ENCODE results near the gene TSPAN18. TPM values are rescaled to one million over a fixed set of nuclear protein-coding genes. Genes with fewer than 3 reads are reported as not detected.

TSPAN18 gene
- total and polyA plus RNA-seq, 2 of the 8 experiments (the other 6 are each of a cell fraction or from before 2014, with no cell fraction given): 5.2 to 10.2 TPM

- Histone ChIP-seq H4K8ac (ENCODE audit: extremely low read depth, insufficient read depth, low read length) (no peak overlapping the region), H3K18ac (ENCODE audit: extremely low read depth, low read length) (no peak overlapping the region), H3K56ac (replicated peaks; ENCODE audit: insufficient read length, low read depth, low read length) (no peak overlapping the region), H2AK5ac (ENCODE audit: low read depth, low read length) (no peak overlapping the region), H2BK120ac (replicated peaks; ENCODE audit: low read depth, low read length) (no peak overlapping the region), H3K23me2 (ENCODE audit: low read depth, low read length) (peaks cover 3% of the 10 kb centered on the region; the same call in 1 of the 2 replicates), H4K20me1 (replicated peaks in 1 of 2; ENCODE audit: control insufficient read depth in 1 of 2, insufficient read depth in 2 of 2, low read length in 2 of 2) (no peaks in the 10 kb centered on the region), H3K27ac (ENCODE audit: low read depth, low read length) (no peak overlapping the region), H2BK12ac (ENCODE audit: low read depth, low read length) (no peak overlapping the region), H3K23ac (ENCODE audit: insufficient read length) (no peak overlapping the region), H3K27me3 (replicated peaks in 1 of 4; ENCODE audit: control insufficient read depth in 3 of 4, extremely low read depth in 1 of 4, insufficient read depth in 3 of 4, low read length in 3 of 4) (no peaks in the 10 kb centered on the region), H3K4me2 (ENCODE audit: insufficient read depth in 1 of 2, low read depth in 2 of 2, low read length in 2 of 2) (no peak overlapping the region), H2BK5ac (ENCODE audit: low read depth, low read length) (no peak overlapping the region), H3K4me3 (ENCODE audit: extremely low read depth in 1 of 4, insufficient read depth in 2 of 4, low read depth in 3 of 4, low read length in 4 of 4) (no peak overlapping the region), H2BK15ac (ENCODE audit: low read length) (no peak overlapping the region), H3K79me1 (ENCODE audit: low read depth, low read length) (no peaks in the 10 kb centered on the region), H2BK20ac (ENCODE audit: low read length) (no peak overlapping the region), H3K4ac (replicated peaks; ENCODE audit: insufficient read length, low read depth, low read length) (no peak overlapping the region), H3K9me3 (ENCODE audit: insufficient read depth in 2 of 2, low read depth in 1 of 2, low read length in 1 of 2) (no peaks in the 10 kb centered on the region; a peak in 1 of 4 replicates), H3K4me1 (replicated peaks in 1 of 4; ENCODE audit: control insufficient read depth in 3 of 4, insufficient read depth in 4 of 4, low read length in 3 of 4) (peaks cover 0 to 8% (median under 1%) of the 10 kb centered on the region in 4 experiments; a peak in 1 of 7 replicates), H4K91ac (replicated peaks; ENCODE audit: insufficient read length, low read length) (no peak overlapping the region), H3K9ac (replicated peaks in 1 of 4; ENCODE audit: extremely low read depth in 1 of 4, low read depth in 3 of 4, low read length in 3 of 4) (no peak overlapping the region), H2AFZ (ENCODE audit: low read length) (no peak overlapping the region), H3K79me2 (ENCODE audit: control insufficient read depth in 1 of 2, insufficient read depth in 2 of 2, low read length in 2 of 2) (no peaks in the 10 kb centered on the region), H3K14ac (ENCODE audit: insufficient read length) (no peak overlapping the region), H3K36me3 (ENCODE audit: control insufficient read depth in 2 of 4, insufficient read depth in 4 of 4, low read length in 3 of 4) (no peaks in the 10 kb centered on the region), H4K5ac (ENCODE audit: insufficient read length, low read depth, low read length) (no peak overlapping the region)
- 88% methylated on average over 2 of the region's 2 CpGs; no CpG with 5 or more reads in 1 of the 2 experiments for WGBS, 2 experiments (ENCODE audit: extremely low coverage in 1 of 2, insufficient coverage in 1 of 2, insufficient read length in 1 of 2, insufficient replicate concordance in 2 of 2, low coverage in 1 of 2, low lambda C conversion rate in 2 of 2, missing lambda C conversion rate in 1 of 2)
- FAIRE-seq: no peak
- no peak for DNase-seq (ENCODE audit: low read depth in 1 of 2, low spot score in 2 of 2)
- CTCF ChIA-PET (ENCODE audit: partially characterized antibody): interaction anchor here (0.7 to 1.2 kb wide), 3 partner anchors 40 to 60 kb away, joined by 3 to 4 read pairs (median 3); no protein-coding TSS in a partner anchor
- POLR2A ChIA-PET (ENCODE audit: partially characterized antibody): interaction anchor here (1.1 kb wide), 1 partner anchor 20 kb away, joined by 3 read pairs; no protein-coding TSS in a partner anchor
- TF ChIP-seq CHD1 (IDR thresholded peaks at IDR 0.05; ENCODE audit: low read depth, low read length): no peak
- no peak for TF ChIP-seq CEBPB (IDR thresholded peaks at IDR 0.05; ENCODE audit: low read depth, low read length)
- no peak for TF ChIP-seq BACH1 (IDR thresholded peaks at IDR 0.05; ENCODE audit: low read length)
- TF ChIP-seq HDAC2 (IDR thresholded peaks at IDR 0.05; ENCODE audit: borderline replicate concordance in 1 of 2, low read depth in 2 of 2, low read length in 2 of 2): no peak
- TF ChIP-seq GTF2F1 (IDR thresholded peaks at IDR 0.05; ENCODE audit: borderline replicate concordance, low read depth, low read length): no peak
- TF ChIP-seq KDM5A (IDR thresholded peaks at IDR 0.05; ENCODE audit: low read length): no peak
- no peak for TF ChIP-seq YY1 (IDR thresholded peaks at IDR 0.05; ENCODE audit: low read depth, low read length)
- no peak for TF ChIP-seq KDM1A (IDR thresholded peaks at IDR 0.05; ENCODE audit: borderline replicate concordance, low read length)
- TF ChIP-seq MAX (IDR thresholded peaks at IDR 0.05): no peak
- no peak for TF ChIP-seq KDM4A (IDR thresholded peaks at IDR 0.05; ENCODE audit: low read depth, low read length, severe bottlenecking)
- no peak for TF ChIP-seq CTBP2 (IDR thresholded peaks at IDR 0.05; ENCODE audit: borderline replicate concordance, insufficient read depth, insufficient read length, low read length)
- TF ChIP-seq PHF8 (conservative IDR thresholded peaks at IDR 0.05; ENCODE audit: low read depth, low read length): no peak
- TF ChIP-seq NRF1 (IDR thresholded peaks at IDR 0.05; ENCODE audit: low read depth, low read length): no peak
- TF ChIP-seq SUZ12 (IDR thresholded peaks at IDR 0.05; ENCODE audit: low read length): no peak
Measured at GRCh38 chr11:44681698-44682097, 45.1 kb upstream of the TSPAN18 start.
